Neural cell (in vitro differentiated cells): ENCODE measurements around the gene PLEKHA7. TPM values are rescaled to one million over a fixed set of nuclear protein-coding genes. Genes with fewer than 3 reads are reported as not detected.

ENCODE experiments used
- H2AFZ ChIP-seq: fragments of 200-600, 300-800 bp; sonication (generic), shearing (Covaris generic); 2 replicates; pipeline ENCODE4 v1.6.0; 2014; ENCODE audit warnings: low read depth, mild to moderate bottlenecking, antibody characterized with exemption, low read length, moderate library complexity
- H3F3A ChIP-seq: fragments of 200-600 bp; shearing (Covaris generic); 2 replicates; pipeline ENCODE4 v1.6.1; 2016; ENCODE audit warnings: mild to moderate bottlenecking, moderate library complexity, mixed read lengths, antibody characterized with exemption, low read length; ENCODE audit not compliant: insufficient read depth, poor library complexity, severe bottlenecking
- H3K27ac ChIP-seq: fragments of 200-600, 300-800 bp; sonication (generic), shearing (Covaris generic); 2 replicates; pipeline ENCODE4 v1.5.1; 2014; ENCODE audit warnings: mild to moderate bottlenecking, low read length, moderate library complexity
- H3K27me3 ChIP-seq: fragments of 300-800, 200-600 bp; sonication (generic), shearing (Covaris generic); 2 replicates; pipeline ENCODE4 v1.6.0; 2014; ENCODE audit warnings: mild to moderate bottlenecking, low read depth, low read length, moderate library complexity; ENCODE audit not compliant: insufficient read depth
- H3K36me3 ChIP-seq: fragments of 300-800, 200-600 bp; sonication (generic), shearing (Covaris generic); 2 replicates; pipeline ENCODE4 v1.5.1; 2014; ENCODE audit warnings: mild to moderate bottlenecking, antibody characterized with exemption, low read length, moderate library complexity; ENCODE audit not compliant: insufficient read depth
- H3K4me2 ChIP-seq: fragments of 300-800, 200-600 bp; sonication (generic), shearing (Covaris generic); 2 replicates; pipeline ENCODE4 v1.6.0; 2014; ENCODE audit warnings: mild to moderate bottlenecking, low read length
- H3K4me3 ChIP-seq: fragments of 300-800, 200-600 bp; sonication (generic), shearing (Covaris generic); 2 replicates; pipeline ENCODE4 v1.5.1; 2014; ENCODE audit warnings: mild to moderate bottlenecking, low read length, moderate library complexity
- H3K79me2 ChIP-seq: fragments of 200-600 bp; shearing (Covaris generic); replicated peaks from 2 replicates; pipeline ENCODE4 v1.6.0; 2014; ENCODE audit warnings: mild to moderate bottlenecking, low read length, moderate library complexity; ENCODE audit not compliant: insufficient read depth
- H3K9ac ChIP-seq: fragments of 300-800, 200-600 bp; sonication (generic), shearing (Covaris generic); 2 replicates; pipeline ENCODE4 v1.6.1; 2016; ENCODE audit warnings: mild to moderate bottlenecking, low read length, mixed read lengths
- H3K9me2 ChIP-seq: fragments of 200-600 bp; shearing (Covaris generic); 2 replicates; pipeline ENCODE4 v1.6.1; 2016; ENCODE audit warnings: mild to moderate bottlenecking, low read length, mixed read lengths; ENCODE audit not compliant: insufficient read depth
- H3K9me3 ChIP-seq: fragments of 200-600, 300-800 bp; sonication (generic), shearing (Covaris generic); 2 replicates; pipeline ENCODE4 v1.6.1; 2016; ENCODE audit warnings: mild to moderate bottlenecking, mixed run types, low read length, moderate library complexity, mixed read lengths
- H4K20me1 ChIP-seq: fragments of 200-600 bp; shearing (Covaris generic); 2 replicates; pipeline ENCODE4 v1.6.1; 2016; ENCODE audit warnings: mild to moderate bottlenecking, mixed run types; ENCODE audit not compliant: insufficient read depth
- CTCF ChIP-seq: fragments of 450-650 bp; IDR thresholded peaks from 2 replicates; pipeline ENCODE4 v1.5.1; 2014; ENCODE audit warnings: antibody characterized with exemption, mild to moderate bottlenecking, moderate library complexity; ENCODE audit not compliant: poor library complexity, severe bottlenecking
- EP300 ChIP-seq: fragments of 450-650 bp; conservative IDR thresholded peaks from 2 replicates; pipeline ENCODE4 v1.6.1; 2014; ENCODE audit warnings: antibody characterized with exemption, mild to moderate bottlenecking, moderate library complexity; ENCODE audit not compliant: poor library complexity, severe bottlenecking
- EZH2 ChIP-seq: fragments of 200-600, 300-800 bp; shearing (Covaris generic), sonication (generic); IDR thresholded peaks from 2 replicates; pipeline ENCODE4 v1.6.1; 2014; ENCODE audit warnings: antibody characterized with exemption, low read length, borderline replicate concordance, mild to moderate bottlenecking; ENCODE audit not compliant: insufficient read depth, poor library complexity, severe bottlenecking
- MXI1 ChIP-seq: fragments of 450-650 bp; conservative IDR thresholded peaks from 2 replicates; pipeline ENCODE4 v1.6.1; 2014; ENCODE audit warnings: antibody characterized with exemption, mild to moderate bottlenecking; ENCODE audit not compliant: poor library complexity, severe bottlenecking
- POLR2AphosphoS5 ChIP-seq: IDR thresholded peaks from 2 replicates; pipeline ENCODE4 v1.6.1; 2012
- RAD21 ChIP-seq: fragments of 450-650 bp; conservative IDR thresholded peaks from 2 replicates; pipeline ENCODE4 v1.6.1; 2014; ENCODE audit warnings: antibody characterized with exemption, mild to moderate bottlenecking, moderate library complexity
- REST ChIP-seq: IDR thresholded peaks from 2 replicates; pipeline ENCODE4 v1.6.1; 2012; ENCODE audit warnings: borderline replicate concordance
- SMC3 ChIP-seq: fragments of 450-650 bp; conservative IDR thresholded peaks from 2 replicates; pipeline ENCODE4 v1.6.1; 2014; ENCODE audit warnings: antibody characterized with exemption, mild to moderate bottlenecking, moderate library complexity; ENCODE audit not compliant: poor library complexity
- TAF1 ChIP-seq: IDR thresholded peaks from 2 replicates; pipeline ENCODE4 v1.6.1; 2012; ENCODE audit warnings: low read depth
- polyA plus RNA-seq: library from polyadenylated mRNA; depleted of rRNA; stranded (reverse); fragments of >200 nt; gene quantifications from 2 replicates; pipeline ENCODE4 v1.2.3, GENCODE V29; 2014

PLEKHA7 gene
- polyA plus RNA-seq, 1 donor from 2014 or later: 45.7 TPM

DNA sequence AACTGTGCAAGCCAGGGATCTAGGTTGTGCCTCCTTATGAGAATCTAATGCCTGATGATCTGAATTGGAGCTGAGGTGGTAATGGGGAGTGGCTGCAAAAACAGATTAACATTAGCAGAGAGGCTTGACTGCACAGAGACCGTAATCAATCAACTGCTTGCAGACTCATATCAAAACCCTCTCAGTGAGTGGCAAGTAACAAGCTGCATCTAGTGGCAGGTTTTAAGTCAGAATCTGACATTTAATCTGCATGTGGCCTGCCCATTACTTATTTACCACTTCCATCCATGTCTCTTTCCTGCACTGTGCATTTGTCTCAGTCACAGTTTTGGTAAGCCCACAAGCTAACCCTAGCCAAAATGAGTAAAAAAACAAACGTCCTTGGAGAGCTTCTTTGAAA lies 264.5 kb downstream of the PLEKHA7 start:
- no peak overlapping the region for H2AFZ ChIP-seq
- no peaks in the 10 kb centered on the region for H4K20me1 ChIP-seq
- H3K27me3 ChIP-seq: no peaks in the 10 kb centered on the region
- no peaks in the 10 kb centered on the region for H3K9me2 ChIP-seq
- TF ChIP-seq RAD21 (no peak), CTCF (no peak), EZH2 (no peak), MXI1 (no peak), EP300 (no peak), TAF1 (no peak), POLR2AphosphoS5 (no peak), REST (no peak), SMC3 (no peak)
- H3K9me3 ChIP-seq: no peaks in the 10 kb centered on the region
- peaks cover 31% of the 10 kb centered on the region for H3K36me3 ChIP-seq
- no peak overlapping the region for H3K4me2 ChIP-seq
- no peak overlapping the region for H3K4me3 ChIP-seq
- no peak overlapping the region for H3K27ac ChIP-seq
- H3K9ac ChIP-seq: no peak overlapping the region
- no peaks in the 10 kb centered on the region for H3F3A ChIP-seq
- peaks cover 36% of the 10 kb centered on the region for H3K79me2 ChIP-seq

DNA sequence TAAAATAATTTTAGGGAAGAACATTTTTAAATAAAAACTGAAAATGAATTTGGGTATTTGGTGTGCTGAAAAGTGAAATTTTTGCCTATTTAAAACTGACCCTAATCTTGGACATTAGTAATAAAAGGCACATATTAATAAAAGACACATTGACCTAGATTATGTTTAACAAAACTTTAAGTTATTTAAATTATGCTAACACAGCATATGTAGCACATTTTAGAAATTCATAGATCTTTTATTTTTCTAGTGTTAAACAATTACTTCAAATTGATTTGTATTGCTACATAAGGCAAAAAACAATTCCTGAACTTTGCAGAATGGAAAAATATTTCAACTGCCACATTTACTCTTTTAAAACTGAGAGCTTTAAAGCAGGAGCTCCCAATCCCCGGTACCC lies 265.1 kb downstream of the PLEKHA7 start:
- Histone ChIP-seq H3K4me3 (no peak overlapping the region), H3K9me2 (no peaks in the 10 kb centered on the region), H3K79me2 (peaks cover 42% of the 10 kb centered on the region), H4K20me1 (peaks cover 2% of the 10 kb centered on the region), H3K27me3 (no peaks in the 10 kb centered on the region), H3F3A (no peaks in the 10 kb centered on the region), H2AFZ (no peak overlapping the region), H3K9ac (no peak overlapping the region), H3K9me3 (no peaks in the 10 kb centered on the region), H3K4me2 (no peak overlapping the region), H3K36me3 (peaks cover 28% of the 10 kb centered on the region), H3K27ac (no peak overlapping the region)
- TF ChIP-seq EP300 (no peak), POLR2AphosphoS5 (no peak), CTCF (no peak), TAF1 (no peak), EZH2 (no peak), RAD21 (no peak)
